GM12878 (cell line): Measurements from ENCODE around the gene LBHD1. TPM values are rescaled to one million over a fixed set of nuclear protein-coding genes. Genes with fewer than 3 reads are reported as not detected.

ENCODE experiments used
- ATF7 ChIP-seq: fragments of 450-650 bp; IDR thresholded peaks from 2 replicates; pipeline ENCODE4 v1.6.1; 2016; ENCODE audit warnings: low read depth, mild to moderate bottlenecking
- CHD2 ChIP-seq: IDR thresholded peaks from 2 replicates; pipeline ENCODE4 v1.6.1; 2011; ENCODE audit warnings: low read depth, low read length, improper control_type of control experiment, borderline replicate concordance
- EED ChIP-seq: sonication (generic); IDR thresholded peaks from 2 replicates; pipeline ENCODE4 v1.6.1; 2016; ENCODE audit warnings: antibody characterized with exemption, low read depth
- ESRRA ChIP-seq: IDR thresholded peaks from 2 replicates; pipeline ENCODE4 v1.6.1; 2012; ENCODE audit warnings: mild to moderate bottlenecking, low read length, improper control_type of control experiment
- EZH2 ChIP-seq: IDR thresholded peaks from 2 replicates; pipeline ENCODE4 v1.6.1; 2012; ENCODE audit warnings: low read depth, mild to moderate bottlenecking, control low read depth, inconsistent platforms, low read length, borderline replicate concordance; ENCODE audit not compliant: control insufficient read depth
- HDGF ChIP-seq: fragments of 450-650 bp; IDR thresholded peaks from 2 replicates; pipeline ENCODE4 v1.6.1; 2016; ENCODE audit warnings: antibody characterized with exemption
- IRF3 ChIP-seq: fragments of 450-650 bp; IDR thresholded peaks from 2 replicates; pipeline ENCODE4 v1.6.1; 2014; ENCODE audit warnings: mild to moderate bottlenecking
- LARP7 ChIP-seq: fragments of 450-650 bp; IDR thresholded peaks from 2 replicates; pipeline ENCODE4 v1.6.1; 2017; ENCODE audit warnings: mild to moderate bottlenecking
- PKNOX1 ChIP-seq: fragments of 450-650 bp; IDR thresholded peaks from 2 replicates; pipeline ENCODE4 v1.6.1; 2016; ENCODE audit warnings: mild to moderate bottlenecking
- SIN3A ChIP-seq: IDR thresholded peaks from 2 replicates; pipeline ENCODE4 v1.6.1; 2012; ENCODE audit warnings: low read depth, low read length, improper control_type of control experiment
- SMAD5 ChIP-seq: IDR thresholded peaks from 2 replicates; pipeline ENCODE4 v1.6.1; 2016; ENCODE audit warnings: antibody characterized with exemption, low read depth
- SUPT20H ChIP-seq: IDR thresholded peaks from 2 replicates; pipeline ENCODE4 v1.6.1; 2011; ENCODE audit warnings: low read depth, mild to moderate bottlenecking, low read length, moderate library complexity, borderline replicate concordance; ENCODE audit not compliant: control insufficient read depth
- TAF1 ChIP-seq: IDR thresholded peaks from 2 replicates; pipeline ENCODE4 v1.6.1; 2011; ENCODE audit warnings: mild to moderate bottlenecking, low read depth, low read length, borderline replicate concordance
- TCF7 ChIP-seq: IDR thresholded peaks from 2 replicates; pipeline ENCODE4 v1.6.1; 2014; ENCODE audit warnings: antibody characterized with exemption, borderline replicate concordance
- YBX1 ChIP-seq: fragments of 450-650 bp; IDR thresholded peaks from 2 replicates; pipeline ENCODE4 v1.6.1; 2016; ENCODE audit warnings: antibody characterized with exemption
- ZNF384 ChIP-seq: IDR thresholded peaks from 2 replicates; pipeline ENCODE4 v1.6.1; 2012; ENCODE audit warnings: low read depth, mild to moderate bottlenecking, low read length, improper control_type of control experiment, borderline replicate concordance
- ZNF622 ChIP-seq: fragments of 450-650 bp; IDR thresholded peaks from 2 replicates; pipeline ENCODE4 v1.6.1; 2017; ENCODE audit warnings: mild to moderate bottlenecking, inconsistent platforms
- ZNF687 ChIP-seq: fragments of 450-650 bp; IDR thresholded peaks from 2 replicates; pipeline ENCODE4 v1.6.1; 2017; ENCODE audit warnings: mild to moderate bottlenecking, moderate library complexity
- polyA plus RNA-seq, 11 experiments: library from polyadenylated mRNA; depleted of rRNA in 4 of 11; unstranded in 6 of 11; stranded (reverse) in 5 of 11; fragments of >200 nt; fragmentation: Nextera tagmentation in 4 of 11; fragmentation: Illumina TruSeq in 1 of 11; extraction: Ambion mirVana in 4 of 11; extraction: Trizol in 1 of 11; gene quantifications; 1 replicate in 1 of 11; 2 replicates in 10 of 11; pipeline versions ENCODE4 v1.2.1 to v1.2.3, GENCODE V29; 2011 to 2016; ENCODE audit warnings: inconsistent platforms in 2 of 11, missing spikeins in 2 of 11, low read depth in 1 of 11
- total RNA-seq, 4 experiments: library from RNA; depleted of rRNA in 3 of 4; stranded (reverse); fragments of >200 nt in 3 of 4; fragmentation: Illumina TruSeq in 1 of 4; extraction: Trizol in 1 of 4; gene quantifications; 2 replicates each; pipeline versions ENCODE4 v1.2.1 to v1.2.3, GENCODE V29; 2013 to 2021
- TF ChIP-seq, protein P1 (sequence below): fragments of 450-650 bp; formaldehyde crosslinking; IDR thresholded peaks from 2 replicates; pipeline ENCODE4 v1.4.0; 2022; ENCODE audit warnings: mild to moderate bottlenecking, moderate library complexity
- TF ChIP-seq, protein P2 (sequence below): IDR thresholded peaks from 2 replicates; pipeline ENCODE4 v1.6.1; 2012; ENCODE audit warnings: low read depth, low read length, improper control_type of control experiment

LBHD1 gene
- total and polyA plus RNA-seq, 10 of the 15 experiments (the other 5 are each of a cell fraction or from before 2014, with no cell fraction given), result 0.79 to 12.0 (median 7.6) TPM

DNA sequence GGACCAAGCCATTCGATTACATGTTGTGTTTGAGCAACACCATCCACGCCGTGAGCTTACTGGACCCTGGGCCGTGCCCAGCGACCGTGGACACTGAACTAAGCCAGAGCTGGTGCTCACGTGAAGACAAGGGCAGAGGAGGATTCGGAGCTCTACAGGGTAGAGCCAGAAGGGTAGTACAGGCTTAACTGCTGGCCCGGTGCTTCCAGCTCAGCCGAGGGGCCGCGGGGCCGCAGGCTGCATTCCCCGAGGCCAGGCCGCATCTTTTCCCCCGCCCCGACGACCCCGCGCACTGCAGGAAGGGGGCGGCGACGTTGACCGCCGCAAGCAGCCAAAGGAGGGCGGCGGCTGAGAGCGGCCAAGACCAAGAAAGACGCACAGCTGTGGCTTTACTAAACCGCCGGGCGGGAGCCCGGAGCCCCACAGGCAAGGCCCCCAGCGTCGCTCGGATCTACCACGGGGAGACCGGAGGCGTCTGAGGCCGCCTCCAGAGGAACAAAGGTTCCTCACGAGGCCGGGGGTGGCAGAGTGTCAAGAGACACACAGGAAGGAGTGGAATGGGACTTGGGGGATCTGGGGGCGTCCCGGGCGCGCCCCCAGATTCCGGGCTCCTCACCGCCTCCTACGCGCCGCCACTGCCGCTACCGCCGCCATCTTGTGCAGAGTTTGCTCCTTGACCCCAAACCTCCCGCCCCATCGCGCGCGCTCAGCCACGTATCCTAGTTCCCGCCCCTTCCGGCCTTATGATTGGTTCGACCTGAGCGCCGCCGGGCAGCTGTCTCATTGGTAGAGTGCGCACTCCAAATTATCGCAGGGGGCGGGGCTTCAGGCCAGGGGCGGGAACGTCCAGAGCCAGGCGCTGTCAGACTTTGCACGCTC lies 25.9 kb downstream of the LBHD1 start, which contains the start of gene GANAB (continued):
- TF ChIP-seq, protein P1, sequence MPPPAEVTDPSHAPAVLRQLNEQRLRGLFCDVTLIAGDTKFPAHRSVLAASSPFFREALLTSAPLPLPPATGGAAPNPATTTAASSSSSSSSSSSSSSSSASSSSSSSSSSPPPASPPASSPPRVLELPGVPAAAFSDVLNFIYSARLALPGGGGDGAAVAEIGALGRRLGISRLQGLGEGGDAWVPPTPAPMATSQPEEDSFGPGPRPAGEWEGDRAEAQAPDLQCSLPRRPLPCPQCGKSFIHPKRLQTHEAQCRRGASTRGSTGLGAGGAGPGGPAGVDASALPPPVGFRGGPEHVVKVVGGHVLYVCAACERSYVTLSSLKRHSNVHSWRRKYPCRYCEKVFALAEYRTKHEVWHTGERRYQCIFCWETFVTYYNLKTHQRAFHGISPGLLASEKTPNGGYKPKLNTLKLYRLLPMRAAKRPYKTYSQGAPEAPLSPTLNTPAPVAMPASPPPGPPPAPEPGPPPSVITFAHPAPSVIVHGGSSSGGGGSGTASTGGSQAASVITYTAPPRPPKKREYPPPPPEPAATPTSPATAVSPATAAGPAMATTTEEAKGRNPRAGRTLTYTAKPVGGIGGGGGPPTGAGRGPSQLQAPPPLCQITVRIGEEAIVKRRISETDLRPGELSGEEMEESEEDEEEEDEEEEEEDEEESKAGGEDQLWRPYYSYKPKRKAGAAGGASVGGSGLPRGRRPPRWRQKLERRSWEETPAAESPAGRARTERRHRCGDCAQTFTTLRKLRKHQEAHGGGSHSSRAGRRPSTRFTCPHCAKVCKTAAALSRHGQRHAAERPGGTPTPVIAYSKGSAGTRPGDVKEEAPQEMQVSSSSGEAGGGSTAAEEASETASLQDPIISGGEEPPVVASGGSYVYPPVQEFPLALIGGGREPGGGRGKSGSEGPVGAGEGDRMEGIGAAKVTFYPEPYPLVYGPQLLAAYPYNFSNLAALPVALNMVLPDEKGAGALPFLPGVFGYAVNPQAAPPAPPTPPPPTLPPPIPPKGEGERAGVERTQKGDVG (CRISPR knock-in tag), result no peak
- TF ChIP-seq EED, result no peak
- no peak for TF ChIP-seq YBX1
- TF ChIP-seq CHD2, result peak; percentile 85
- TF ChIP-seq ATF7, result peak; percentile 22; the same call in 1 of the 2 replicates
- no peak for TF ChIP-seq ESRRA
- TF ChIP-seq, protein P2, sequence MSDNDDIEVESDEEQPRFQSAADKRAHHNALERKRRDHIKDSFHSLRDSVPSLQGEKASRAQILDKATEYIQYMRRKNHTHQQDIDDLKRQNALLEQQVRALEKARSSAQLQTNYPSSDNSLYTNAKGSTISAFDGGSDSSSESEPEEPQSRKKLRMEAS, result peak; percentile 53; the same call in 1 of the 2 replicates
- peak; percentile 82 for TF ChIP-seq LARP7
- TF ChIP-seq EZH2, result no peak
- no peak for TF ChIP-seq ZNF384
- no peak for TF ChIP-seq ZNF622
- TF ChIP-seq PKNOX1, result peak; percentile 77
- TF ChIP-seq SUPT20H, result no peak
- no peak for TF ChIP-seq SIN3A
- peak; percentile 79 for TF ChIP-seq SMAD5
- TF ChIP-seq TCF7, result no peak
- no peak; the same call in 1 of the 2 replicates for TF ChIP-seq IRF3
- 0 out of 2 replicates have a peak, but pooled peaks have one; percentile 39 for TF ChIP-seq HDGF
- peak; percentile 47 for TF ChIP-seq ZNF687
- peak; percentile 94 for TF ChIP-seq TAF1
